GM12891 (cell line): ENCODE measurements around the gene SPRED3.

Experiments
- POLR2A ChIP-seq: IDR thresholded peaks from 2 replicates; pipeline ENCODE4 v1.6.1; 2011; ENCODE audit warnings: low read depth, low read length, control low read depth
- POU2F2 ChIP-seq: IDR thresholded peaks from 2 replicates; pipeline ENCODE4 v1.6.1; 2011; ENCODE audit warnings: low read depth, mild to moderate bottlenecking, control low read depth, low read length, moderate library complexity
- SPI1 ChIP-seq: IDR thresholded peaks from 2 replicates; pipeline ENCODE4 v1.6.1; 2011; ENCODE audit warnings: low read depth, low read length, control low read depth
- TAF1 ChIP-seq: IDR thresholded peaks from 2 replicates; pipeline ENCODE4 v1.6.1; 2011; ENCODE audit warnings: low read depth, low read length, control low read depth

- TF ChIP-seq POLR2A (no peak), SPI1 (peak; percentile 26; the same call in 1 of the 2 replicates), POU2F2 (no peak), TAF1 (no peak)
Measured at GRCh38 chr19:38417544-38418506, 29.3 kb downstream of the SPRED3 start.
